Parathyroid adenoma (tissue), 2 donors: ENCODE results near the gene GREM1.

Experiments
- H2AFZ ChIP-seq: fragments of 300-600 bp; sonication (generic); one replicate; pipeline ENCODE4 v1.7.0; 2017; ENCODE audit warnings: antibody characterized with exemption, mild to moderate bottlenecking
- H3K27ac ChIP-seq: fragments of 300-600 bp; sonication (generic); one replicate; pipeline ENCODE4 v1.7.0; 2017
- H3K27me3 ChIP-seq: fragments of 300-600 bp; sonication (generic); one replicate; pipeline ENCODE4 v1.7.0; 2017; ENCODE audit warnings: low read length; ENCODE audit not compliant: control insufficient read depth, insufficient read depth
- H3K36me3 ChIP-seq: fragments of 300-600 bp; sonication (generic); one replicate; pipeline ENCODE4 v1.7.0; 2017; ENCODE audit warnings: low read length; ENCODE audit not compliant: control insufficient read depth, insufficient read depth
- H3K4me1 ChIP-seq: fragments of 300-600 bp; sonication (generic); one replicate; pipeline ENCODE4 v1.7.0; 2017; ENCODE audit warnings: control low read depth
- H3K4me2 ChIP-seq: fragments of 300-600 bp; sonication (generic); one replicate; pipeline ENCODE4 v1.7.0; 2017; ENCODE audit warnings: low read length
- H3K4me3 ChIP-seq: fragments of 300-600 bp; sonication (generic); one replicate; pipeline ENCODE4 v1.7.0; 2017; ENCODE audit warnings: low read depth, low read length
- H3K79me2 ChIP-seq: fragments of 300-600 bp; sonication (generic); one replicate; pipeline ENCODE4 v1.7.0; 2017; ENCODE audit warnings: control low read depth
- H3K9ac ChIP-seq: fragments of 300-600 bp; sonication (generic); one replicate; pipeline ENCODE4 v1.7.0; 2017; ENCODE audit warnings: mild to moderate bottlenecking
- H3K9me3 ChIP-seq: fragments of 300-600 bp; sonication (generic); one replicate; pipeline ENCODE4 v1.7.0; 2017; ENCODE audit warnings: low read length; ENCODE audit not compliant: control insufficient read depth
- CTCF ChIP-seq: fragments of 300-600 bp; sonication (generic); IDR thresholded peaks from one replicate; pipeline ENCODE4 v1.7.0; 2017; ENCODE audit warnings: antibody characterized with exemption, mild to moderate bottlenecking
- donor health status: primary hyperparathyroidism.

Gene GREM1

GRCh38 chr15:32685576-32685975 lies 32.2 kb upstream of the GREM1 start:
- Histone ChIP-seq H3K9ac (no peak overlapping the region), H3K4me2 (no peak overlapping the region), H3K4me3 (no peak overlapping the region), H3K27ac (no peak overlapping the region), H3K79me2 (no peaks in the 10 kb centered on the region), H3K9me3 (no peaks in the 10 kb centered on the region), H2AFZ (no peak overlapping the region), H3K4me1 (no peaks in the 10 kb centered on the region), H3K27me3 (no peaks in the 10 kb centered on the region), H3K36me3 (no peaks in the 10 kb centered on the region)
- no peak for TF ChIP-seq CTCF

GRCh38 chr15:32687556-32687955 lies 30.2 kb upstream of the GREM1 start:
- no peak overlapping the region for H3K9ac ChIP-seq
- no peak overlapping the region for H2AFZ ChIP-seq
- H3K27ac ChIP-seq: no peak overlapping the region
- no peaks in the 10 kb centered on the region for H3K36me3 ChIP-seq
- no peaks in the 10 kb centered on the region for H3K9me3 ChIP-seq
- H3K79me2 ChIP-seq: no peaks in the 10 kb centered on the region
- H3K4me1 ChIP-seq: no peaks in the 10 kb centered on the region
- H3K4me3 ChIP-seq: no peak overlapping the region
- no peak overlapping the region for H3K4me2 ChIP-seq
- TF ChIP-seq CTCF: no peak
- no peaks in the 10 kb centered on the region for H3K27me3 ChIP-seq

- Histone ChIP-seq H3K4me1 (no peaks in the 10 kb centered on the region), H3K9ac (no peak overlapping the region), H3K9me3 (no peaks in the 10 kb centered on the region), H3K27ac (no peak overlapping the region), H2AFZ (no peak overlapping the region), H3K36me3 (no peaks in the 10 kb centered on the region), H3K4me3 (no peak overlapping the region), H3K27me3 (no peaks in the 10 kb centered on the region), H3K4me2 (no peak overlapping the region), H3K79me2 (no peaks in the 10 kb centered on the region)
- no peak for TF ChIP-seq CTCF
Measured at GRCh38 chr15:32688151-32688639, 29.6 kb upstream of the GREM1 start.

- no peaks in the 10 kb centered on the region for H3K36me3 ChIP-seq
- TF ChIP-seq CTCF: no peak
- no peak overlapping the region for H2AFZ ChIP-seq
- H3K9me3 ChIP-seq: no peaks in the 10 kb centered on the region
- no peaks in the 10 kb centered on the region for H3K4me1 ChIP-seq
- no peak overlapping the region for H3K27ac ChIP-seq
- H3K4me2 ChIP-seq: no peak overlapping the region
- H3K4me3 ChIP-seq: no peak overlapping the region
- no peaks in the 10 kb centered on the region for H3K79me2 ChIP-seq
- H3K27me3 ChIP-seq: no peaks in the 10 kb centered on the region
- no peak overlapping the region for H3K9ac ChIP-seq
Measured at GRCh38 chr15:32690941-32691688, 26.7 kb upstream of the GREM1 start.

GRCh38 chr15:32691689-32692038 lies 26.1 kb upstream of the GREM1 start:
- no peak for TF ChIP-seq CTCF

More at GRCh38 chr15:32691689-32692038, 26.1 kb upstream of the GREM1 start:
- no peak overlapping the region for H2AFZ ChIP-seq
- no peak overlapping the region for H3K4me3 ChIP-seq
- no peaks in the 10 kb centered on the region for H3K4me1 ChIP-seq
- H3K79me2 ChIP-seq: no peaks in the 10 kb centered on the region
- H3K27ac ChIP-seq: no peak overlapping the region
- H3K36me3 ChIP-seq: no peaks in the 10 kb centered on the region
- H3K9ac ChIP-seq: no peak overlapping the region
- H3K27me3 ChIP-seq: no peaks in the 10 kb centered on the region
- no peaks in the 10 kb centered on the region for H3K9me3 ChIP-seq
- no peak overlapping the region for H3K4me2 ChIP-seq
